Diencephalon (tissue), 1 donor: ENCODE results near the gene CBL. TPM values are rescaled to one million over a fixed set of nuclear protein-coding genes. Genes with fewer than 3 reads are reported as not detected.

ENCODE experiments used
- small RNA-seq: library from RNA; depleted of rRNA; stranded (forward); fragments of <200 nt; gene quantifications from one replicate; pipeline ENCODE3, GENCODE V24; 2014
- total RNA-seq: library from RNA; depleted of rRNA; stranded (reverse); fragments of >200 nt; gene quantifications from one replicate; pipeline ENCODE4 v1.2.3, GENCODE V29; 2014

Gene CBL
- 24.7 TPM for total RNA-seq

GRCh38 chr11:119205574-119206510 is at the start of gene CBL:
TSS of gene CBL (plus strand) at chr11:119206339. CDS start at chr11:119206418, 79 bp downstream.

DNA sequence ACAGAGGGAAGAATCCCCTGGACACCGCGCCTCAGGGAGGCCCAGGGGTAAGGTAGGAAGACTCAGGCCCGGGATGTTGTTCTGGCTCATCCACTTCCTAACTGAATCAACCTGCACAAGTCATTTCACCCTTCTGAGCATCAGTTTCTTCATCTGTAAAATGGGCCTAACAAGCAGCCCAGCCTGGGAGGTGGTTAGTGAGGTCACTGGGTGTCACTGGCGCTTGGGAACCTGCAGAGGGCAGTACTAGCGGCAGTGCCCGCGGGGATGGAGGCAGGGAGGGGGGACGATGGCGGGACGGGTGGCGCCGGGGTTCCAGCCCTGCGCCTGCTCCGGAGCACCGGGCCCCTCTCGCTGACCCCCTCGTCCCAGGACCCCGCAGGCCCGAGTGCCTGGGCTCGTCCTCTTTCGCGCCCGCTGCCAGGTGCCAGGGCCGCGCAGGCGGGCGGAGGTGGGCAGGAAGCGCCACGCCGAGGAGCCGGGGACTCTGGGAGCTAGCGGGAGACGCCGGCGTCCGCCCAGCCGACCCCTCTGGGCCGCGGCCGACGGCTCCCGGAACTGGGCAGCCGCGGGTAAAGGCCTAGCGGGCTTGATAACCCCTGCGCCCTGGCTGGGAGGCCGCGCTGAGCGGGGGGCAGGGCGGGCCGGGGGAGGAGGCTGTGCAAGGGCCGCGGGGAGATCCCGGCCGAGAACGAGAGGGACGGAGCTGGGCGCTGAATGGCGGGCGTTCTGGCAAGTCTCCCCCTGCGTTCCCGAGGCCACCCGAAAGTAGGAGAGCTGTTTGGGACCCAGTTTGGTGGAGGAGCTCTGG is 37.5 kb upstream of the CBL start, which contains the start of gene NLRX1:
Gene NLRX1 (plus strand): TSS at position 255 of the 811 bp plus-strand sequence. CDS start 2,679 bp downstream, outside the sequence.

DNA sequence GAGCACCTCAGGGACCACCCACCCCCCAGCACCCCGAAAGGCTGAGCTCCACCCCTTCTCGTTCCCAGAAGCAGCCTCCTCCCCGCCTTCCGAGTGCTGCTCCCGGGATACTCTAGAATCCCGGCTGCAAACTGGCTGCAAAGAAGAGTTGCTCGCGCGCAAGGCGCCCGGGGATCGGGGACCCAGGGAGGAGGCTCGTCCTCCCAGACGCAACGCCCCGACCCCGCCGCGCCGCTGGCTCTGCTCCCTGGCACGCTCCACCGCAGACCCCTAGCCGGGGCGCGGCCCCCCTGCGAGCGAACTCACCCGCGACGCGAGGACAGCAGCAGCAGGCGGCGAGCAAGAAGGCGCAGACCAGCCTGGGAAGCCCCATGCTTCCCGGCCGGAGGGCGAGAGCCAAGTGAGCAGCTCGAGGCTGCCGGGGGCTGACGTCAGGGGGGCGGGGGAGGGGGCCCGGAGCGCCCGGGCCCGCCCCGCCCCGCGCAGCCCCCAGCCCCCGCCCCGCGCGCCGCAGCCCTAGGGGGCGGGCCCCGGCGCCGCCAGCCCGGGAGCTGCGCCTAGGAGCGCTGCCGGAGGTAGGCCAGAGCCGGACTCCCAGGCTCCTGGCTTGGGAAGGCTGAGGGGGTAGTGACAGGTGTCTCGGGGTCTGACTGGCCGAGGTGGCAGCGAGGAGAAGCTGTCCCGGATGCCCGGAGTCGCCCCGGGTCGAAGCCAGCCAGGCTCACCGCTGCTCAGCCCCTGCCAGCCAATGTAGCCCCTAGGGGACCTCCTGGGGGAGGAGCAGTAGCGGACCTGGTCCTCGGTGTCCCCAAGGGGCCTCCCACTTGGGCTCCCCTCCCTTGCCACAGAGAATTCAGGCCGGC is 110.8 kb downstream of the CBL start, which contains the start of gene MCAM:
Gene MCAM (minus strand): TSS at position 402 of the 863 bp plus-strand sequence. CDS start 29 bp downstream, at position 373.

DNA sequence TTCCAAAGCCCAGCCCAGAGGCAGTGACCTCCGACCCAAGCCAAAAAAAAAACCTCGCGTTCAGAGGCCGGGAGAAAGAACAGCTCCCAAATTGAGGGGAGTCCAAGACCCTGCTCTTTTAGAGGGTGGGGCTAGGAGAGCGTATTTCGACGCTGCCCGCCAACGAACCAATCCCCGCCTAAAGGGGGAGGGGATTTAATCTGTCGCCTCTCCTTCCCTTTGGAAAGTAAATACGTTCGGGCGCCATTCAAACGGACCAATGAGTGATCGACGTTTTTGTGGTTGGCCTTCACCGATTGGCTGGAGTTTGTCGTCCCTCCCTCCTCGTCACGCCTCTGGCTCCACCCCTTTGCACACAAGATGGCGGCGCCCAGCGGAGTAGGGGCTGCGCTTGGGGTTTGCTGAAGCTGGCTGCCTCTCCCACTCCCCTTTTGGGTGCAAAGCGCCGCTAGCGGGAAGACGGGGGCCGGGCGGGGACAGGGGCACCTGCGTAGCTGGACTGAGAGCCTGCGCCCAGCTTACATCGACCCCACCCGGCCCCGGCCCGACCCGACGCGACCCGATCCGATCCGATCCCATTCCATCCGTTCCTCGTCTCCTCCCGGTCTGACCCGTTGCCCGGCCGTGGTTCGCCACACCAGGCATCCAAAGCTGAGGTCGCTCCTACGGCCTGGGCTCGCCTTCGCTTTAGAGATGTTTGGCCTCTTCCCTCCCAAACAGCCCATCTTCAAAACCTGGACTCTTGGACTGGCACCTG is 128.2 kb downstream of the CBL start, which contains the start of gene RNF26:
Gene RNF26 (plus strand): TSS at position 354 of the 757 bp plus-strand sequence. CDS start 596 bp downstream, outside the sequence.

GRCh38 chr11:119340335-119341221 is 134.4 kb downstream of the CBL start, which contains the start of gene C1QTNF5:
TSS of gene C1QTNF5 (minus strand) at chr11:119340883. CDS start at chr11:119340397, 486 bp downstream.

GRCh38 chr11:119346605-119347004 is 140.5 kb downstream of the CBL start, which contains the start of gene MFRP:
TSS of gene MFRP (minus strand) at chr11:119346705. CDS start at chr11:119346513, 192 bp downstream.

Small RNA genes lying within 50 kb of the gene (small RNA-seq; reads per million reads assigned to genes)
- gene RF01225 = not detected
- not detected for gene RNU6-262P

Other genes starting within 250 kb of the CBL start
- gene FOXR1, start 234.6 kb upstream of the CBL start, total RNA-seq = not detected
- gene CENATAC, start 208.2 kb upstream of the CBL start, total RNA-seq = 38.5 TPM
- gene RPS25, start 188.0 kb upstream of the CBL start, total RNA-seq = 702 TPM
- 69.0 TPM for gene TRAPPC4, start 187.6 kb upstream of the CBL start, total RNA-seq
- 12.0 TPM for gene SLC37A4, start 175.5 kb upstream of the CBL start, total RNA-seq
- 76.6 TPM for gene HYOU1, start 149.1 kb upstream of the CBL start, total RNA-seq
- gene VPS11, start 138.5 kb upstream of the CBL start, total RNA-seq = 28.1 TPM
- gene HMBS, start 121.5 kb upstream of the CBL start, total RNA-seq = 6.7 TPM
- gene DPAGT1, start 104.5 kb upstream of the CBL start, total RNA-seq = 11.3 TPM
- gene C2CD2L, start 99.0 kb upstream of the CBL start, total RNA-seq = 15.5 TPM
- 25.8 TPM for gene HINFP, start 84.8 kb upstream of the CBL start, total RNA-seq
- 9.0 TPM for gene ABCG4, start 57.3 kb upstream of the CBL start, total RNA-seq
- gene NLRX1, start 37.6 kb upstream of the CBL start, total RNA-seq = 5.5 TPM
- not detected for gene NHERF4, start 20.9 kb upstream of the CBL start, total RNA-seq
- gene MCAM, start 110.8 kb downstream of the CBL start, total RNA-seq = 21.0 TPM
- 3.7 TPM for gene RNF26, start 128.2 kb downstream of the CBL start, total RNA-seq
- 6.0 TPM for gene C1QTNF5, start 134.5 kb downstream of the CBL start, total RNA-seq
- 0.23 TPM for gene MFRP, start 140.4 kb downstream of the CBL start, total RNA-seq
- gene USP2, start 175.4 kb downstream of the CBL start, total RNA-seq = 2.5 TPM
- gene THY1, start 216.8 kb downstream of the CBL start, total RNA-seq = 60.9 TPM